ENCODE data around the gene SREBF2. TPM values are rescaled to one million over a fixed set of nuclear protein-coding genes. Genes with fewer than 3 reads are reported as not detected.

SREBF2 gene
- total RNA-seq, 1 donor from 2014 or later, result 119 TPM

DNA sequence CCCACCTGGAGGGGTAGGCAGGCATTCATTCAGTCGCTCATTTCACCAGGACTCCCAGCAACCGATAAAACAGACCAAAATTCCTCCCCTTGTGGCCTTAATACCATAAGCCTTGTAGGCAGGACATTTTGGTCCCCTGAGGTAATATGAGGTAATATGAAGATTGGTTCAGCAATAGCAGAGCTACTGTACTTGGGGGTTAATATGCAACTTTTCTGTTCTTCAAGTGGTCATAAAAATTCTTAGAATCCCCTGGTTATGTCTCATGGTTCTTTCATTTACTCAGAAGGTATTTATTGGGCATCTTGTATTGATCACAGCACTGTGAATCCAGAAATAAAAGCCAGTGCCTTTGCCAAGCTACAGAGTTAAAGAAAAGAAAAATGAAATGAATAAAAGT lies 52.2 kb downstream of the SREBF2 start:
- H3K36me3 Mint-ChIP-seq, result peaks cover 28% of the 10 kb centered on the region
- H3K27me3 Mint-ChIP-seq, result no peaks in the 10 kb centered on the region
- no peak overlapping the region for H3K4me3 Mint-ChIP-seq
- H3K4me1 Mint-ChIP-seq (ENCODE audit: unreplicated experiment), result no peaks in the 10 kb centered on the region
- DNase-seq (ENCODE audit: extremely low spot score, unreplicated experiment), result no peak
- TF ChIP-seq CTCF (conservative IDR thresholded peaks at IDR 0.05), result no peak
- H3K9me3 Mint-ChIP-seq, result no peaks in the 10 kb centered on the region
- no peak overlapping the region for H3K27ac Mint-ChIP-seq

DNA sequence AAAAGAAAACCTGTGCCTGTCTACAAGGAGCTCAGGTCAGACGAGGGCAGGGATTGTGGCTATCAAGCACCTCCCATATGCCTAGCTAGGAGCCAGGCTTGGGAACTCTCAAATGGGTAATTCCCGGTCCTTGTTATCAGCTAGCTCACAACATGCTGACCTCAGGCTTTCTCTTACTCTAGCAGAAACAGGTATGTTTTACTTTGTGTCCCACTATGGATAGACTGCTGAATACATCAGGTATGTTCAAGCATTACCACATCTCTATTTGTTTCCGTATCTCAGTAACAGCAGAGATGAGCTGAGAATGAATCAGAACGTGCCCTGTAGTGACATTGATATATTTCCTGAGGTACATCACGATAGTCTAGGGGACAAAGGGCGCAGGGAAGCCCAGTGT lies 52.6 kb downstream of the SREBF2 start:
- H3K27me3 Mint-ChIP-seq, result no peaks in the 10 kb centered on the region
- H3K9me3 Mint-ChIP-seq, result no peaks in the 10 kb centered on the region
- no peak overlapping the region for H3K4me3 Mint-ChIP-seq
- no peak for DNase-seq (ENCODE audit: extremely low spot score, unreplicated experiment)
- H3K4me1 Mint-ChIP-seq (ENCODE audit: unreplicated experiment), result no peaks in the 10 kb centered on the region
- H3K27ac Mint-ChIP-seq, result peak overlapping the region; percentile 48
- H3K36me3 Mint-ChIP-seq, result peaks cover 31% of the 10 kb centered on the region
- no peak for TF ChIP-seq CTCF (conservative IDR thresholded peaks at IDR 0.05)

- Mint-ChIP-seq H3K4me3 (no peak overlapping the region), H3K27ac (no peak overlapping the region), H3K4me1 (ENCODE audit: unreplicated experiment) (no peaks in the 10 kb centered on the region), H3K9me3 (no peaks in the 10 kb centered on the region), H3K27me3 (no peaks in the 10 kb centered on the region), H3K36me3 (peaks cover 23% of the 10 kb centered on the region)
- no peak for DNase-seq (ENCODE audit: extremely low spot score, unreplicated experiment)
- no peak for TF ChIP-seq CTCF (conservative IDR thresholded peaks at IDR 0.05)
Measured at GRCh38 chr22:41888627-41889200, 55.8 kb downstream of the SREBF2 start.

- no peak for TF ChIP-seq CTCF (conservative IDR thresholded peaks at IDR 0.05)
- H3K4me3 Mint-ChIP-seq, result no peak overlapping the region
- no peaks in the 10 kb centered on the region for H3K27me3 Mint-ChIP-seq
- peaks cover 15% of the 10 kb centered on the region for H3K36me3 Mint-ChIP-seq
- no peaks in the 10 kb centered on the region for H3K4me1 Mint-ChIP-seq (ENCODE audit: unreplicated experiment)
- no peak for DNase-seq (ENCODE audit: extremely low spot score, unreplicated experiment)
- H3K27ac Mint-ChIP-seq, result no peak overlapping the region
- H3K9me3 Mint-ChIP-seq, result no peaks in the 10 kb centered on the region
Measured at GRCh38 chr22:41891407-41891806, 58.5 kb downstream of the SREBF2 start.

GRCh38 chr22:41892721-41893120 lies 59.8 kb downstream of the SREBF2 start:
- H3K27me3 Mint-ChIP-seq, result no peaks in the 10 kb centered on the region
- TF ChIP-seq CTCF (conservative IDR thresholded peaks at IDR 0.05), result no peak

More at GRCh38 chr22:41892721-41893120, 59.8 kb downstream of the SREBF2 start:
- H3K27ac Mint-ChIP-seq, result peak overlapping the region; percentile 13
- H3K9me3 Mint-ChIP-seq, result no peaks in the 10 kb centered on the region
- no peak overlapping the region for H3K4me3 Mint-ChIP-seq
- no peak for DNase-seq (ENCODE audit: extremely low spot score, unreplicated experiment)
- no peaks in the 10 kb centered on the region for H3K4me1 Mint-ChIP-seq (ENCODE audit: unreplicated experiment)
- H3K36me3 Mint-ChIP-seq, result peaks cover 9% of the 10 kb centered on the region

Data from type B pancreatic cell (in vitro differentiated cells).